Central memory CD8-positive, alpha-beta T cell (primary cell): ENCODE data around the gene NR2F1.

Experiments used
- ATAC-seq: fragments of 150-1000 bp; cut with Tn5 transposase; replicated peaks from 2 replicates; pipeline ENCODE4 v1.10.0; 2022; ENCODE audit warnings: mild to moderate bottlenecking, moderate FRiP score, moderate number of reproducible peaks; ENCODE audit not compliant: poor library complexity, severe bottlenecking; ENCODE audit errors: extremely low read depth
- DNase-seq, 2 donors: peaks; one replicate each; pipeline ENCODE4 v3.0.0; 2021; ENCODE audit warnings: low spot score in 2 of 2
- H3K27ac Mint-ChIP-seq: one replicate; pipeline ENCODE4 v1.8.0; 2022; ENCODE audit warnings: low read depth, mild to moderate bottlenecking, moderate library complexity, mixed read lengths
- H3K27me3 Mint-ChIP-seq: one replicate; pipeline ENCODE4 v1.8.0; 2022; ENCODE audit warnings: mixed read lengths
- H3K36me3 Mint-ChIP-seq: one replicate; pipeline ENCODE4 v1.8.0; 2022; ENCODE audit warnings: mild to moderate bottlenecking, moderate library complexity, mixed read lengths; ENCODE audit not compliant: insufficient read depth
- H3K4me1 Mint-ChIP-seq: one replicate; pipeline ENCODE4 v1.8.0; 2022; ENCODE audit warnings: mixed read lengths
- H3K4me3 Mint-ChIP-seq: one replicate; pipeline ENCODE4 v1.8.0; 2022; ENCODE audit warnings: mild to moderate bottlenecking, moderate library complexity, mixed read lengths
- H3K9me3 Mint-ChIP-seq: one replicate; pipeline ENCODE4 v1.8.0; 2022; ENCODE audit warnings: mixed read lengths

Gene NR2F1

GRCh38 chr5:93573354-93574351 is 9.4 kb upstream of the NR2F1 start:
- Mint-ChIP-seq H3K4me1 (peaks cover 15% of the 10 kb centered on the region), H3K27ac (no peak overlapping the region), H3K4me3 (no peak overlapping the region), H3K9me3 (no peaks in the 10 kb centered on the region), H3K36me3 (peaks cover 1% of the 10 kb centered on the region), H3K27me3 (peaks cover 100% of the 10 kb centered on the region)
- no peak for DNase-seq
- ATAC-seq, result no peak

- no peaks in the 10 kb centered on the region for H3K36me3 Mint-ChIP-seq
- no peaks in the 10 kb centered on the region for H3K9me3 Mint-ChIP-seq
- no peak for DNase-seq
- peaks cover 93% of the 10 kb centered on the region for H3K27me3 Mint-ChIP-seq
- H3K27ac Mint-ChIP-seq, result no peak overlapping the region
- peaks cover 15% of the 10 kb centered on the region for H3K4me1 Mint-ChIP-seq
- no peak overlapping the region for H3K4me3 Mint-ChIP-seq
- no peak for ATAC-seq
Observed at GRCh38 chr5:93574491-93575305, 8.3 kb upstream of the NR2F1 start.

GRCh38 chr5:93575461-93576414 is 7.3 kb upstream of the NR2F1 start:
- H3K27ac Mint-ChIP-seq, result no peak overlapping the region
- H3K9me3 Mint-ChIP-seq, result no peaks in the 10 kb centered on the region
- peaks cover 2% of the 10 kb centered on the region for H3K36me3 Mint-ChIP-seq
- H3K27me3 Mint-ChIP-seq, result peaks cover 83% of the 10 kb centered on the region
- DNase-seq, result no peak
- H3K4me3 Mint-ChIP-seq, result no peak overlapping the region
- peaks cover 21% of the 10 kb centered on the region for H3K4me1 Mint-ChIP-seq
- no peak for ATAC-seq

DNA sequence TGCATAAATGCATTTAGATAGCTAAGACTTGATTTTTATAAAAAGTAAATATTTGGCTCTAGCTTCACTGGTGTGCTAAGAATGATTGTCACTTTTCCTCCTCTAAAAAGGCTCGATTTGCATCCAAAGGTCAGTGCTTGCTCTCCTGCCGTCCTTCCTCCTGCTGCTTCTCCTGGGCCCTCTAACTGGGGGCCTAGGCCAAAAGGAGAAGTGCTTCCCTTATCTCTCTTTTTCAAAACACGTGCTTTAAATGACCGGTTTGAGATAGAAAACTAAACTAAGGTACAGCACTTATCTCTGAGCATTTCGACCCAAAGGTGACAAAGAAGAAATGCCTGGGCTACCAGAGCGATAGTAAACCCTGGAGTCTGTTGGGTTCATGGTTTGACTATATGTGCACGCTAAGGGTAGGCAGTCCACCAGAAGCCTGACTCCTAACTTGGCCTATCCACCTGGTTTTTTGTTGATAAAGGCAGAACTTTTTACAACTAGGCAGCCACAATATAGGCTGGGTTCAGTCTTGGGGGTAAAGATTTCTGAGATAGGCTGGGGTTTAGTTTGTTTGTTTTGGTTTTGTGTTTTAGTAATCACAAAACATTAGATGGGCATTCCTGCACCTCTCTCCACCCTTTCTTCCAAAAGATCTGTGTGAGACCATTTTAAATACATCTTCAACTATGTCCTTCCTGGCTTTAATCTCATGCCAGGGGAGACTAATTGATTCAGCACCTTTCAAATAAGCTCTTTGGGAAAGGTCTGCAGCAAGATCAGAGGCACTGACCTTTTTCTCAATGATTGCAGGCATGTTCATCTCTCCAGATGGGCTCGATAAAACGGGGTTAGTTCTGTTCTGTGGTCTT is 5.8 kb upstream of the NR2F1 start:
- Mint-ChIP-seq H3K9me3 (no peaks in the 10 kb centered on the region), H3K27me3 (peaks cover 68% of the 10 kb centered on the region), H3K4me3 (no peak overlapping the region)

DNA sequence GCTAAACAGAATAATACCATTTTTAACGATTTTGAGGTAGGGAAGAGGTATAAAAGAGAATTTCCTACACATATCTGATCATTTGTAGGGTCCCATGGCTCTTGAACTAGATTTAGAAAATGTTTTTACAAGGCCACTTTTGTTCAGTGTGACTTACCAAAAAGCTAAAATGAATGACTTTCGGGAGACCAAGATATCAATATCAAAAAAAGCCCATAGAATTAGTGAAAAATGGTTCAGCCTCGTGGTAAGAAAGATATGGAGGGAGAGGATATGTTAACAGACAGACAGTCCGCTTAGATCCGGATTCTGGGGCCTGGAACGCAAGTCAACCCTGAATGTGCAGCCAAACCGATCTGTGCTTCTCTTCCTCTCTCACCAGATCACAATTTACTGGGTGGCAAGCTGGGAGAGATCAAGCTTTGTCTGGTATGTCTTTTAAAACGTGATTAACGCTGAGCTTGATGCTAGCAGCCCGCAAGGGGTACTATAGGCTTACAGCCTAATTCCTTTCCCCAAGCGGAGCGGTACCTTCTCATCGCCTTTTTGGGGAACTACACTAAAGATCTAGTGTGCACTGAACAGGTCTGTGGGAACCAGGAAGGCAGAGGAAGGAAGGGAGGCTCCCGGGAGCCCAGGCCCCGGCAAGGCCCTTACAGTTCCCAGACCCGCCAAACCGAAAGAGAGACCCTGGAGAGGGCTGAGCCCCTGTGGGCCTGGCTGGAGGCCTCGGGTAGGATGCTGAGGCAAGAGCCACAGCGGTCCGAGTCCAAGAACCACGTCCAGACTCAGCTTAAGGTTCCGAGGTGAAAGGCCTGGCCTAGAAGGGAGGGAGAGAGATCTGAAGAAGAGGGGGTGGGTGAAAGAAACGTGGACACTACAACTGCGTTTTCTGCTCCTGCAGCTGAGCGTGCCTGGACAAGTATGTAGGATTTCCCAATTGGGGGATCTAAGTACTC is 4.9 kb upstream of the NR2F1 start:
- H3K4me1 Mint-ChIP-seq, result peaks cover 18% of the 10 kb centered on the region
- no peak overlapping the region for H3K4me3 Mint-ChIP-seq
- H3K36me3 Mint-ChIP-seq, result peaks cover 2% of the 10 kb centered on the region
- no peak for DNase-seq
- peaks cover 59% of the 10 kb centered on the region for H3K27me3 Mint-ChIP-seq
- H3K9me3 Mint-ChIP-seq, result no peaks in the 10 kb centered on the region
- no peak for ATAC-seq
- no peak overlapping the region for H3K27ac Mint-ChIP-seq

More for the DNA sequence above, 5.8 kb upstream of the NR2F1 start:
- Mint-ChIP-seq H3K4me1 (peaks cover 26% of the 10 kb centered on the region), H3K36me3 (peaks cover 2% of the 10 kb centered on the region), H3K27ac (no peak overlapping the region)
- no peak for DNase-seq
- ATAC-seq, result no peak

DNA sequence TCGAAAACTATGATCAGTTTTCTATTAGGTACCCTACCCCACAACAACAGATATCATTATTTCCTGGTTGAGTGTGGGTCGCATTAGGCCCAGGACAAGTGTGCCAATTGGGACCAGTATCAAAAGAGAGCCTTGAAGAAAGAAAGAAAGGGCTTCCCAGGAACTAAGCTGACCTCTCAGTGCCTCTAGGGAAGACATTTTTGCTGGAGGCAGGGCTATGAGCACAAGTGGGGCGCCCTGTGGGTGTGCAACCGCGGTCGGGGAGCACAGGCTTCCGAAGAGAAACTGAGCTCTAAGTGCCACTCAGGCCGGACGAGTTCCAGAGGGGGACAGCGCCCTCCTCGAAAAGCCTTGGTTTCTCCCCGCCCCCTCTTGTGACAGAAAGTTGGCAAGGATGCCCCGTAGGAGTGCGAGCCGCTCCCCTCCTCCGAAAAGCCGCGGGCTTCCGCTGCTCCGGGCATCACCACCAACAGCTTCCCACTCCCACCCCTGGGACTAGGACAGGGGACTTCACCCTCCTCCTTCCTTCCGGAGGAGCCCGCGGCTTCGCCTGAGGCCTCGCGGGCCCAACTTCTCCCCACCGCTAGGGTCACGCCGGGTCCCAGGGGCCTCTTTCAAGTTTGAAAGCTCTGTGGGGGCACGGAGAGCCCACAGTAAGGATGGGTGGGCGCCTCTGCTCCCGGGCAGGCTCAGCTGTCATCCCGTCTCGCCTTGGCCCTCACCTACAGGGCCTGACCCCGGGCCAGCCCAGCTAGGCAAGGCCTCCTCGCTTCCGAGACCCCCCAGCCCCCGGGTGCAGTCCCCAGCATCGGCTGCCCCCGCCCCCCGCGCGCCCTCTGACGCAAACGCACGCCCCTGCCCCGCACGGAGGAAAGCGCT is 4.0 kb upstream of the NR2F1 start:
- H3K36me3 Mint-ChIP-seq, result peaks cover 4% of the 10 kb centered on the region
- DNase-seq (no peak), ATAC-seq (no peak)
- peaks cover 10% of the 10 kb centered on the region for H3K4me1 Mint-ChIP-seq
- no peak overlapping the region for H3K4me3 Mint-ChIP-seq
- peaks cover 49% of the 10 kb centered on the region for H3K27me3 Mint-ChIP-seq
- no peak overlapping the region for H3K27ac Mint-ChIP-seq
- no peaks in the 10 kb centered on the region for H3K9me3 Mint-ChIP-seq

- peak overlapping the region; percentile 7 for H3K27ac Mint-ChIP-seq
- no peak overlapping the region for H3K4me3 Mint-ChIP-seq
- H3K4me1 Mint-ChIP-seq, result peaks cover 10% of the 10 kb centered on the region
- H3K36me3 Mint-ChIP-seq, result peaks cover 4% of the 10 kb centered on the region
- ATAC-seq, result no peak
- no peaks in the 10 kb centered on the region for H3K9me3 Mint-ChIP-seq
- DNase-seq, result no peak
- peaks cover 43% of the 10 kb centered on the region for H3K27me3 Mint-ChIP-seq
Observed at GRCh38 chr5:93579692-93580062, 3.3 kb upstream of the NR2F1 start.

GRCh38 chr5:93580063-93580926 is 2.7 kb upstream of the NR2F1 start:
- DNase-seq, result no peak

DNA sequence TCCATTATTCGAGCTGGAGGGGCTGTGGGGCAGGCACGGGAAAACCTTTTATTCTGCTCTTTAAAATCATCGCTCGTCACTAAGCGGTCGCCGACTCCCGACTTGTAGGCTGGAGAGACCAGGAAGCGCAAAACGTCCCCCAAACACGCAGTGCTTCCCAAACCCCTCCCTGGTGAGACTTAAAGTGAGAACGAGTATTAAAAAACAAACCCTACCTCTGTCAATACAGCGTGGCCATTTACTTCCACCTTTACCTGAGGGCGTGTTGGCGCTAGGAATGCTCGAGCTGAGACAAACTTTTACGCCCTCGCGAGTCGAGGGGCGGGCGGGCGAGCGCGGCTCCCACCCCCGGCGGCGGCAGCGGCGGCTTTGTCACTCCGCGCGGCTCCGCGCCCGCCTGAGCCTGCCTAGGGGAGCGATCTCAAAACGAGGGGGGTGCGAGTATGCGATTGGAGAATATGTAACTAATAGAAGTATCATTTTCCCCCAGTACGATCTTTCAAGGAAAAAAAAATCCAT is 2.0 kb upstream of the NR2F1 start, which contains the start of gene NR2F1-AS1:
Gene NR2F1-AS1, minus strand, starts transcription at position 293 of the 519 bp plus-strand sequence.
- ATAC-seq (peak; percentile 24), DNase-seq (no peak)
- Mint-ChIP-seq H3K9me3 (no peaks in the 10 kb centered on the region), H3K27me3 (peaks cover 38% of the 10 kb centered on the region), H3K4me3 (no peak within 1 kb of the TSS), H3K27ac (peak within 1 kb of the TSS; percentile 7), H3K36me3 (peaks cover 4% of the 10 kb centered on the region), H3K4me1 (peaks cover 17% of the 10 kb centered on the region)

More at GRCh38 chr5:93580063-93580926, 2.7 kb upstream of the NR2F1 start:
- Mint-ChIP-seq H3K27ac (peak overlapping the region; percentile 7), H3K4me3 (no peak overlapping the region), H3K4me1 (peaks cover 10% of the 10 kb centered on the region), H3K9me3 (no peaks in the 10 kb centered on the region), H3K36me3 (peaks cover 4% of the 10 kb centered on the region), H3K27me3 (peaks cover 38% of the 10 kb centered on the region)
- ATAC-seq, result peak; percentile 10
